Stimulated activated effector memory CD8-positive, alpha-beta T cell treated with anti-CD3 and anti-CD28 coated beads, Interleukin-12 subunit alpha, Interleukin-12 subunit beta, amount 100 ng/mL, for 72 hours (primary cell): ENCODE measurements around the gene SMARCD3.

ENCODE experiments used
- ATAC-seq: fragments of 150-1000 bp; cut with Tn5 transposase; 2 replicates; pipeline ENCODE4 v1.10.0; 2021
- DNase-seq, 2 donors: peaks; one replicate each; pipeline ENCODE4 v3.0.0; 2021 to 2022; ENCODE audit warnings: low spot score in 2 of 2
- H3K27ac Mint-ChIP-seq: one replicate; pipeline ENCODE4 v1.8.0; 2022; ENCODE audit warnings: mild to moderate bottlenecking, mixed read lengths
- H3K36me3 Mint-ChIP-seq: one replicate; pipeline ENCODE4 v1.8.0; 2022; ENCODE audit warnings: mild to moderate bottlenecking, mixed read lengths
- H3K4me1 Mint-ChIP-seq: one replicate; pipeline ENCODE4 v1.8.0; 2022; ENCODE audit warnings: mixed read lengths
- H3K4me3 Mint-ChIP-seq: one replicate; pipeline ENCODE4 v1.8.0; 2022; ENCODE audit warnings: mild to moderate bottlenecking, mixed read lengths
- H3K9me3 Mint-ChIP-seq: one replicate; pipeline ENCODE4 v1.8.0; 2022; ENCODE audit warnings: mixed read lengths

SMARCD3 gene

GRCh38 chr7:151225948-151226510 lies 22.5 kb downstream of the SMARCD3 start:
- H3K27ac Mint-ChIP-seq, result peak overlapping the region; percentile 99
- ATAC-seq, result no peak
- H3K9me3 Mint-ChIP-seq, result no peaks in the 10 kb centered on the region

GRCh38 chr7:151223728-151224127 lies 24.8 kb downstream of the SMARCD3 start:
- Mint-ChIP-seq H3K9me3 (no peaks in the 10 kb centered on the region), H3K27ac (no peak overlapping the region), H3K4me1 (peaks cover 43% of the 10 kb centered on the region), H3K4me3 (no peak overlapping the region), H3K36me3 (peaks cover 84% of the 10 kb centered on the region)
- no peak for ATAC-seq
- no peak for DNase-seq

More at GRCh38 chr7:151225948-151226510, 22.5 kb downstream of the SMARCD3 start:
- Mint-ChIP-seq H3K4me1 (peaks cover 43% of the 10 kb centered on the region), H3K36me3 (peaks cover 61% of the 10 kb centered on the region), H3K4me3 (peak overlapping the region; percentile 100)
- no peak for DNase-seq

GRCh38 chr7:151218170-151218569 lies 30.3 kb downstream of the SMARCD3 start:
- Mint-ChIP-seq H3K4me1 (peaks cover 7% of the 10 kb centered on the region), H3K27ac (peak overlapping the region; percentile 2), H3K36me3 (peaks cover 100% of the 10 kb centered on the region), H3K9me3 (no peaks in the 10 kb centered on the region), H3K4me3 (no peak overlapping the region)
- DNase-seq, result no peak
- no peak for ATAC-seq

- H3K36me3 Mint-ChIP-seq, result peaks cover 87% of the 10 kb centered on the region
- H3K4me3 Mint-ChIP-seq, result no peak overlapping the region
- DNase-seq (no peak), ATAC-seq (no peak)
- no peaks in the 10 kb centered on the region for H3K9me3 Mint-ChIP-seq
- peaks cover 7% of the 10 kb centered on the region for H3K4me1 Mint-ChIP-seq
- H3K27ac Mint-ChIP-seq, result no peak overlapping the region
These were observed 33.1 kb downstream of the SMARCD3 start for GRCh38 chr7:151215396-151215795.

- DNase-seq (no peak), ATAC-seq (no peak)
- H3K4me3 Mint-ChIP-seq, result no peak overlapping the region
- H3K9me3 Mint-ChIP-seq, result no peaks in the 10 kb centered on the region
- H3K36me3 Mint-ChIP-seq, result peaks cover 71% of the 10 kb centered on the region
- no peak overlapping the region for H3K27ac Mint-ChIP-seq
- peaks cover 14% of the 10 kb centered on the region for H3K4me1 Mint-ChIP-seq
These were observed 34.7 kb downstream of the SMARCD3 start for GRCh38 chr7:151213826-151214225.

- ATAC-seq, result no peak
- Mint-ChIP-seq H3K27ac (no peak overlapping the region), H3K4me1 (peaks cover 17% of the 10 kb centered on the region), H3K4me3 (no peak overlapping the region), H3K9me3 (no peaks in the 10 kb centered on the region), H3K36me3 (peaks cover 59% of the 10 kb centered on the region)
- no peak for DNase-seq
These were observed 35.9 kb downstream of the SMARCD3 start for GRCh38 chr7:151212626-151213025.

GRCh38 chr7:151211155-151211772 lies 37.2 kb downstream of the SMARCD3 start:
- Mint-ChIP-seq H3K27ac (peak overlapping the region; percentile 48), H3K4me1 (peaks cover 30% of the 10 kb centered on the region), H3K36me3 (peaks cover 45% of the 10 kb centered on the region), H3K4me3 (no peak overlapping the region), H3K9me3 (no peaks in the 10 kb centered on the region)
- DNase-seq (no peak), ATAC-seq (no peak)

GRCh38 chr7:151210087-151210854 lies 38.2 kb downstream of the SMARCD3 start, which contains the start of gene H2BK1:
Gene H2BK1, minus strand, starts transcription at chr7:151210488. Its CDS starts 170 bp downstream, at chr7:151210318.
- no peak for ATAC-seq
- H3K4me3 Mint-ChIP-seq, result no peak within 1 kb of the TSS
- no peaks in the 10 kb centered on the region for H3K9me3 Mint-ChIP-seq
- no peak for DNase-seq
- peaks cover 36% of the 10 kb centered on the region for H3K36me3 Mint-ChIP-seq
- H3K4me1 Mint-ChIP-seq, result peaks cover 39% of the 10 kb centered on the region
- H3K27ac Mint-ChIP-seq, result peak within 1 kb of the TSS; percentile 33

GRCh38 chr7:151209588-151209987 lies 38.9 kb downstream of the SMARCD3 start:
- H3K27ac Mint-ChIP-seq, result peak overlapping the region; percentile 33
- ATAC-seq (no peak), DNase-seq (no peak)
- H3K9me3 Mint-ChIP-seq, result no peaks in the 10 kb centered on the region
- H3K36me3 Mint-ChIP-seq, result peaks cover 29% of the 10 kb centered on the region
- peaks cover 45% of the 10 kb centered on the region for H3K4me1 Mint-ChIP-seq
- no peak overlapping the region for H3K4me3 Mint-ChIP-seq

- Mint-ChIP-seq H3K4me3 (no peak overlapping the region), H3K4me1 (peaks cover 48% of the 10 kb centered on the region), H3K27ac (no peak overlapping the region), H3K36me3 (peaks cover 16% of the 10 kb centered on the region), H3K9me3 (no peaks in the 10 kb centered on the region)
- ATAC-seq (no peak), DNase-seq (no peak)
These were observed 40.1 kb downstream of the SMARCD3 start for GRCh38 chr7:151208253-151208862.

GRCh38 chr7:151207804-151208203 lies 40.7 kb downstream of the SMARCD3 start:
- no peak for DNase-seq
- Mint-ChIP-seq H3K4me1 (peaks cover 48% of the 10 kb centered on the region), H3K4me3 (no peak overlapping the region), H3K36me3 (peaks cover 11% of the 10 kb centered on the region), H3K9me3 (no peaks in the 10 kb centered on the region), H3K27ac (peak overlapping the region; percentile 55)
- no peak for ATAC-seq

GRCh38 chr7:151207315-151207714 lies 41.2 kb downstream of the SMARCD3 start:
- peaks cover 48% of the 10 kb centered on the region for H3K4me1 Mint-ChIP-seq
- DNase-seq, result no peak
- H3K27ac Mint-ChIP-seq, result peak overlapping the region; percentile 55
- H3K4me3 Mint-ChIP-seq, result no peak overlapping the region
- no peaks in the 10 kb centered on the region for H3K9me3 Mint-ChIP-seq
- ATAC-seq, result peak; percentile 58
- peaks cover 6% of the 10 kb centered on the region for H3K36me3 Mint-ChIP-seq

GRCh38 chr7:151206914-151207313 lies 41.6 kb downstream of the SMARCD3 start:
- ATAC-seq, result peak; percentile 56
- DNase-seq, result no peak
- Mint-ChIP-seq H3K27ac (peak overlapping the region; percentile 55), H3K4me1 (peaks cover 48% of the 10 kb centered on the region), H3K36me3 (peaks cover 2% of the 10 kb centered on the region), H3K9me3 (no peaks in the 10 kb centered on the region), H3K4me3 (no peak overlapping the region)

- DNase-seq (no peak), ATAC-seq (no peak)
- no peaks in the 10 kb centered on the region for H3K9me3 Mint-ChIP-seq
- H3K36me3 Mint-ChIP-seq, result no peaks in the 10 kb centered on the region
- peaks cover 48% of the 10 kb centered on the region for H3K4me1 Mint-ChIP-seq
- H3K27ac Mint-ChIP-seq, result peak overlapping the region; percentile 55
- H3K4me3 Mint-ChIP-seq, result no peak overlapping the region
These were observed 42.8 kb downstream of the SMARCD3 start for GRCh38 chr7:151205730-151206129.

- ATAC-seq (no peak), DNase-seq (no peak)
- no peak overlapping the region for H3K27ac Mint-ChIP-seq
- no peaks in the 10 kb centered on the region for H3K36me3 Mint-ChIP-seq
- H3K4me3 Mint-ChIP-seq, result no peak overlapping the region
- H3K9me3 Mint-ChIP-seq, result no peaks in the 10 kb centered on the region
- peaks cover 42% of the 10 kb centered on the region for H3K4me1 Mint-ChIP-seq
These were observed 44.0 kb downstream of the SMARCD3 start for GRCh38 chr7:151204383-151205032.
